ENCODE measurements around the gene WNT10A.

Gene WNT10A

GRCh38 chr2:218898109-218898878 is 17.6 kb downstream of the WNT10A start:
- peak overlapping the region; percentile 85 for H3K4me3 ChIP-seq (ENCODE audit: low read depth, low read length)
- peak; percentile 84 for DNase-seq (ENCODE audit: low read depth)
- peak; percentile 98 for TF ChIP-seq CTCF (IDR thresholded peaks at IDR 0.05; ENCODE audit: insufficient read depth, low read depth, low read length, missing control alignments)

GRCh38 chr2:218899147-218899546 is 18.5 kb downstream of the WNT10A start:
- no peak for TF ChIP-seq CTCF (IDR thresholded peaks at IDR 0.05; ENCODE audit: insufficient read depth, low read depth, low read length, missing control alignments)
- no peak overlapping the region for H3K4me3 ChIP-seq (ENCODE audit: low read depth, low read length)
- no peak for DNase-seq (ENCODE audit: low read depth)

- H3K4me3 ChIP-seq (ENCODE audit: low read depth, low read length) = no peak overlapping the region
- TF ChIP-seq CTCF (IDR thresholded peaks at IDR 0.05; ENCODE audit: insufficient read depth, low read depth, low read length, missing control alignments) = no peak
- DNase-seq (ENCODE audit: low read depth) = no peak
Observed at GRCh38 chr2:218902427-218902826, 21.8 kb downstream of the WNT10A start.

GRCh38 chr2:218904176-218904575 is 23.5 kb downstream of the WNT10A start:
- DNase-seq (ENCODE audit: low read depth) = no peak
- no peak overlapping the region for H3K4me3 ChIP-seq (ENCODE audit: low read depth, low read length)
- no peak for TF ChIP-seq CTCF (IDR thresholded peaks at IDR 0.05; ENCODE audit: insufficient read depth, low read depth, low read length, missing control alignments)

- peak; percentile 97 for DNase-seq (ENCODE audit: low read depth)
- H3K4me3 ChIP-seq (ENCODE audit: low read depth, low read length) = peak overlapping the region; percentile 77
- TF ChIP-seq CTCF (IDR thresholded peaks at IDR 0.05; ENCODE audit: insufficient read depth, low read depth, low read length, missing control alignments) = no peak
Observed at GRCh38 chr2:218908721-218909619, 28.3 kb downstream of the WNT10A start.

GRCh38 chr2:218910741-218911140 is 30.1 kb downstream of the WNT10A start:
- H3K4me3 ChIP-seq (ENCODE audit: low read depth, low read length) = no peak overlapping the region
- no peak for TF ChIP-seq CTCF (IDR thresholded peaks at IDR 0.05; ENCODE audit: insufficient read depth, low read depth, low read length, missing control alignments)
- DNase-seq (ENCODE audit: low read depth) = no peak

Data from GM12865 (cell line).